ENCODE data around the gene PRDM16.

Gene PRDM16

DNA sequence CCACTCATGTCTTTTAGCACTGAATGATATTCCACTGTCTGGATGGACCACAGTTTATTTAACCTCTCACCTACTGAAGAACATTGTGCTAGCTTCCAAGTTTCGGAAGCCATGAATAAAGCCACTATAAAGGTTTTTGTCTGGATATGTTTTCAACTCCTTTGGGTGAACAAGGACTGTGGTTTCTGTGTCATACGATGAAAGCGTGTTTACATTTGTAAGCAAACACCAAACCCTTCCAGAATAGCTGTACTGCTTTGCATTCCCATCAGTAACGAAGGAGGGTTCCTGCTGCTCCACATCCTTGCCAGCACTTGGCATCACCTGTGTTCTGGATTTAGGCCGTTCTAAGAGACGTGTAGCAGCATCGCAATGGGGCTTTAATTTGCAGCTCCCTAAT lies 374.8 kb downstream of the PRDM16 start:
- H3K27me3 ChIP-seq (ENCODE audit: control insufficient read depth, insufficient read depth, low read length): no peaks in the 10 kb centered on the region
- DNase-seq (ENCODE audit: low read depth, low spot score): no peak
- no peaks in the 10 kb centered on the region for H3K9me3 ChIP-seq (ENCODE audit: control insufficient read depth, insufficient read depth, low read length)
- no peaks in the 10 kb centered on the region for H3K36me3 ChIP-seq (ENCODE audit: control insufficient read depth, insufficient read depth, low read length)
- no CpG with 5 or more reads among the region's 7 CpGs for WGBS (ENCODE audit: insufficient coverage, insufficient read length)
- no peak overlapping the region for H3K4me3 ChIP-seq (ENCODE audit: low read length)
- no peaks in the 10 kb centered on the region for H3K4me1 ChIP-seq (ENCODE audit: control insufficient read depth, insufficient read depth, low read length)
- no peak overlapping the region for H3K27ac ChIP-seq (ENCODE audit: low read length)

DNA sequence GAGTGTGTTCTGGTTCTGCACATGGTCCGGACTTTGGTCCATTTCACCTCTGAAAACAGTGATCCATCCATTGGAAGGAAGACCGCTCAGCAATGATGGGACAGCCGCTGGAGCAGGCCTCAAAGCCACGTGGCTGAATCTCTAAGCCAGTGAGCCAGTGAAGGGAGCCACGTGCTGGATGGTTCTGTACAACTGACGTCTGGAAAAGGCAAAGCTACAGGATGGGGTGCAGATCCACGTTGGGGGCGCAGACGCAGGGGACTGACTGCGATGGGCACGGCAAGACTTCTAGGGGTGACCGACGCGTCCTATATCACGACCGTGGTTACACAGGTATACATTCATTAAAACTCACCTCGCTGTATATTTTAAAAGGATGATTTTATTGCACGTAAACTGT lies 375.3 kb downstream of the PRDM16 start:
- H3K27ac ChIP-seq (ENCODE audit: low read length): no peak overlapping the region
- H3K9me3 ChIP-seq (ENCODE audit: control insufficient read depth, insufficient read depth, low read length): no peaks in the 10 kb centered on the region
- no peaks in the 10 kb centered on the region for H3K27me3 ChIP-seq (ENCODE audit: control insufficient read depth, insufficient read depth, low read length)
- no CpG with 5 or more reads among the region's 18 CpGs for WGBS (ENCODE audit: insufficient coverage, insufficient read length)
- H3K36me3 ChIP-seq (ENCODE audit: control insufficient read depth, insufficient read depth, low read length): no peaks in the 10 kb centered on the region
- H3K4me1 ChIP-seq (ENCODE audit: control insufficient read depth, insufficient read depth, low read length): no peaks in the 10 kb centered on the region
- DNase-seq (ENCODE audit: low read depth, low spot score): no peak
- no peak overlapping the region for H3K4me3 ChIP-seq (ENCODE audit: low read length)

DNA sequence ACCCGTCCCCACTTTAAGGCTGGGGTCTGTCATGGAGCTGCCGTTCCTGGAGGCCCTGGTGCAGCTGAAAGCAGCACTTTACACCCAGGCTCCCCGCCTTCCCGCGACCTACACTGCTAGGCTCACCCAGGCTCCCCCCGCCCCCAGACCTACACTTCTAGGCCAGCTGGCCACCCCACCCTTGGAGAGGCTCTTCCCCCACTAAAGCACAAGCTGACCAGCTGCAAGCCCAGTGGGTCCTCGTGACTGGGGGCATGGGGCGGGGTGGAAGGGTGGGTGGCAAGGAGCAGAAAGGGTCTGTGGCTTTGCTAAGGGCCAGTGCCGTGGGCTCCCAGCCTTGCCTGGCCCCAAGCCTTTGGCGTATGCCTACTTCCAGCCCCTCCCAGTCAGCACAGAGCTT lies 375.7 kb downstream of the PRDM16 start:
- Histone ChIP-seq H3K27ac (ENCODE audit: low read length) (no peak overlapping the region), H3K36me3 (ENCODE audit: control insufficient read depth, insufficient read depth, low read length) (no peaks in the 10 kb centered on the region), H3K27me3 (ENCODE audit: control insufficient read depth, insufficient read depth, low read length) (no peaks in the 10 kb centered on the region), H3K4me3 (ENCODE audit: low read length) (no peak overlapping the region), H3K4me1 (ENCODE audit: control insufficient read depth, insufficient read depth, low read length) (no peaks in the 10 kb centered on the region), H3K9me3 (ENCODE audit: control insufficient read depth, insufficient read depth, low read length) (no peaks in the 10 kb centered on the region)
- WGBS (ENCODE audit: insufficient coverage, insufficient read length): no CpG with 5 or more reads among the region's 10 CpGs
- DNase-seq (ENCODE audit: low read depth, low spot score): no peak

DNA sequence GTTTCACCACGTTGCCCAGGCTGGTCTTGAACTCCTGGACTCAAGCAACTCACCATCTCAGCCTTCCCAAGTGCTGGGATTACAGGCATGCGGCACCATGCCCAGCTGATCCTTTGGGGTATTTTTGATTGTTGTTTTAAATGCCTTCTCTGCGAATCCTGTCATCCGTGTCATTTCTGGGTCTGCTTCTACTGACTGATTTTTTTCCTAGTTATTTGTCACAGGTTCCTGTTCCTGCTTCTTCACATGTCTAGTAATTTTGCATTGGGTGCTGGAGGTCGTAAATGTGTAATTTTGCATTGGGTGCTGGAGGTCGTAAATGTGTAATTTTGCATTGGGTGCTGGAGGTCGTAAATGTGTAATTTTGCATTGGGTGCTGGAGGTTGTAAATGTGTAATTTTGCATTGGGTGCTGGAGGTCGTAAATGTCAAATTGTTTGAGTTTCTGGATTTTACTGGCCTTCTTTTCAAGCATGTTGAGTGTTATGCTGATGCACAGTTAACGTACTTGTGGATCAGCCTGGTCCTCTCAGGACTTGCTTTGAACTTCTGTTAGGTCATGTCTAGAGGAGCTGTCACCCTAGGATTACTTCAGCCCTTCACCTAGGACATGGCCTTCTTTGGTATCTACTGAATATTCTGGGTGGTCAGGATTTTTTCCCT lies 381.3 kb downstream of the PRDM16 start:
- no peak overlapping the region for H3K4me3 ChIP-seq (ENCODE audit: low read length)
- H3K9me3 ChIP-seq (ENCODE audit: control insufficient read depth, insufficient read depth, low read length): no peaks in the 10 kb centered on the region
- no peak overlapping the region for H3K27ac ChIP-seq (ENCODE audit: low read length)
- no peaks in the 10 kb centered on the region for H3K27me3 ChIP-seq (ENCODE audit: control insufficient read depth, insufficient read depth, low read length)
- no peaks in the 10 kb centered on the region for H3K36me3 ChIP-seq (ENCODE audit: control insufficient read depth, insufficient read depth, low read length)
- DNase-seq (ENCODE audit: low read depth, low spot score): no peak
- no CpG with 5 or more reads among the region's 9 CpGs for WGBS (ENCODE audit: insufficient coverage, insufficient read length)
- H3K4me1 ChIP-seq (ENCODE audit: control insufficient read depth, insufficient read depth, low read length): peaks cover 7% of the 10 kb centered on the region; the same call in 1 of the 2 replicates

DNA sequence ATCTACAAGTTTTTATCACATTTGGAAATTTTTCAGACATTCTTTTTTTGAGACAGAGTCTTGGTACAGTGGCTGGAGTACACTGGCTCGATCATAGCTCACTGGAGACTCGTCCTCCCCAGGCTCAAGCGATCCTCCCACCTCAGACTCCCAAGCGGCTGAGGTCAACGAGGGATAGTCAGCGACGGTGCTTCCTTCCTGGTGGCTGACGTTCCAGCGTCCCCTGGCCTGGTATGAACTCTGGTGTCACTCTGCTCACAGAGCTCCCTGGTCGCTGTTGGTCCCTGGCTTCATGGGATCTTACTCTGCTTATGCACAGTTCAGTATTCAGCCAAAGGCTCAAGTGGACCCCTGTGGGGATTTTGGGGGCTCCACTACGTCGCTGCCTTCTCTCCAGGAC lies 382.0 kb downstream of the PRDM16 start:
- no peaks in the 10 kb centered on the region for H3K27me3 ChIP-seq (ENCODE audit: control insufficient read depth, insufficient read depth, low read length)
- no peaks in the 10 kb centered on the region for H3K9me3 ChIP-seq (ENCODE audit: control insufficient read depth, insufficient read depth, low read length)
- no CpG with 5 or more reads among the region's 12 CpGs for WGBS (ENCODE audit: insufficient coverage, insufficient read length)
- no peak overlapping the region for H3K27ac ChIP-seq (ENCODE audit: low read length)
- H3K4me3 ChIP-seq (ENCODE audit: low read length): no peak overlapping the region
- H3K36me3 ChIP-seq (ENCODE audit: control insufficient read depth, insufficient read depth, low read length): no peaks in the 10 kb centered on the region
- no peak for DNase-seq (ENCODE audit: low read depth, low spot score)
- peaks cover 9% of the 10 kb centered on the region; the same call in 1 of the 2 replicates for H3K4me1 ChIP-seq (ENCODE audit: control insufficient read depth, insufficient read depth, low read length)

DNA sequence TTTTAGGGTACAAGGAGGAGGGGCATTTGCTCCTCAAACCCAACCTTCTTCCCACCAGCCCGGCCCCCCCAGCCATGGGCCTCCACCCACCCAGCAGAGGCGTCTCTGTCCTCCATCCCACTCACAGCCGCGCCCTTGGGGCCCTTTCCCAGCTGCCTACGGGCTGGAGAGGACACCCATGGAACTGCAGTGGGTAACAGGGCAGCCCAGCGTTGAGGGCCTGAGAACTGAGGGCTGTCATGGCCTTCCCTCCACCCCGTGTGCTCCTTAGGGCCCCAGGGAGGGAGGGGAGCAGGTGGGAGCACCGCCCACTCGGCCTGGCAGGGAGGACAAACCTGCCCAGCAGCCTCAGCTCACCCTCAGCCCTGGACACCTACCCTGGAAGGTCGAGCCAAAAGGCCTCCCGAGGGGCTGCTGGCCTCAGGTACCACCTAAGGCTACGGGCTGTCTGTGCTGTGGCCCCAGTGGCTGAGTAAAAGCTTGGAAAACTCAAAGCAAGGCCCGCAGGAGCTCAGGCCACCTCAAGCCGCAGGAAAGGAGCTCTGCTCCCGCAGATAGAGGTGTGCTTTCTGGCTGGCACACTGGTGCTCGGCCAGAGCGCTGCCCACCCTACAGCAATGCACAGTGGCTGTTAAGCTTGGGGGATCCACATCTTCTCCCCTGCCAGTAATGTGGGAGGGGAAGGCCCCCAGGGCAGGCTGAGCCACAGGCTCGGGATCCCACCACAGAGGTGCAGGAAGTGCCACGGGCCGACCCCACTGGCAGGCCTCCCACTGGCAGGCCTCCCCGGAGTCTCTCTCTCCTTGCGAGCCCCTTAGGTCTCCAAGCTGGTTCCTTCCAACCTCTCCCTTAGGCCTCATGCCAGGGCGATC lies 383.2 kb downstream of the PRDM16 start:
- no peaks in the 10 kb centered on the region for H3K27me3 ChIP-seq (ENCODE audit: control insufficient read depth, insufficient read depth, low read length)
- WGBS (ENCODE audit: insufficient coverage, insufficient read length): no CpG with 5 or more reads among the region's 23 CpGs
- no peak overlapping the region for H3K27ac ChIP-seq (ENCODE audit: low read length)
- DNase-seq (ENCODE audit: low read depth, low spot score): no peak
- no peaks in the 10 kb centered on the region for H3K9me3 ChIP-seq (ENCODE audit: control insufficient read depth, insufficient read depth, low read length)
- H3K36me3 ChIP-seq (ENCODE audit: control insufficient read depth, insufficient read depth, low read length): no peaks in the 10 kb centered on the region
- H3K4me3 ChIP-seq (ENCODE audit: low read length): no peak overlapping the region
- peaks cover 9% of the 10 kb centered on the region for H3K4me1 ChIP-seq (ENCODE audit: control insufficient read depth, insufficient read depth, low read length)

DNA sequence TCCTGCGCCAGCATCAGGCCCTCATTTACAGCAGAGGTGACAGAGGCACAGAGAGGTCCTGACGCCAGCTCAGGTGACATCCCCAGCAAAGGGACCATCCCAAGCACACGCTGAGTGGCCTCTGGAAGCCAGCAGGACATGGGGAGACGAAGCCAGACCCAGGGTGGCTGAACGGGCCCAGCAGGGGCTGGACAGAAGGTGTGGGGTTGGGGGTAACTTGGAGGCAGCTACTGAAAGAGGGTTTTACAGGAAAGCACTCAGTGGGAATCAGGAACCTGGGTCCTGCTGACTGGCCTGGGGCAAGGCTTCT lies 383.8 kb downstream of the PRDM16 start:
- no peak for DNase-seq (ENCODE audit: low read depth, low spot score)

DNA sequence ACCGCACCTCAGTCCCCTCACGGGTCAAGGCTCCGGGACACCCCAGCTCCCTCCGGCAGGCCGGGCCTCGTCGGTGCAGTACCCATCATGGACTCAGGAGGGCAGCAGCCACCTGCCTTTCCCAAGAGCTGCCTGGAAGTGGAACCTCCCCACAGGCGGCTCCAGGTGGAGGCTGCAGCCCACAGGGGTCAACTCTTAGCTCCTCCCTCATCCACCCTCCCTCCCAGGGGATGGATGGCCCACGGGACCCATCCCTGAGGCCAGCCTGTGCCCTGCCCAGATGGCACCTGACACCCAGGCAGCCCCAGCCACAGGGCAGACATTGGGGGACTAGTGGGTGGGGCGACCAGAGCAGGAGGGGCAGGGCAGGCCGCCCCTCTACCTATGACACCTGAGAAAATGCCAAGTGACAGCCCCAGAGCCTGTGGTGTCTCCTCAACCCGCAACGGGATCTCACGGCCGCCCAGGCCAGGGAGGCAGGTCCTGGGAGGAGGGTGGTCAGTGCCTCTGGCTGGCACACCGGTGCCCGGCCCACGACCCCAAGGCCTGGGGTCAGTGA lies 384.3 kb downstream of the PRDM16 start:
- Histone ChIP-seq H3K9me3 (ENCODE audit: control insufficient read depth, insufficient read depth, low read length) (no peaks in the 10 kb centered on the region), H3K36me3 (ENCODE audit: control insufficient read depth, insufficient read depth, low read length) (no peaks in the 10 kb centered on the region), H3K4me3 (ENCODE audit: low read length) (no peak overlapping the region), H3K27ac (ENCODE audit: low read length) (no peak overlapping the region), H3K4me1 (ENCODE audit: control insufficient read depth, insufficient read depth, low read length) (peaks cover 9% of the 10 kb centered on the region), H3K27me3 (ENCODE audit: control insufficient read depth, insufficient read depth, low read length) (no peaks in the 10 kb centered on the region)
- peak; percentile 77 for DNase-seq (ENCODE audit: low read depth, low spot score)
- WGBS (ENCODE audit: insufficient coverage, insufficient read length): no CpG with 5 or more reads among the region's 18 CpGs

More for the DNA sequence above, 383.8 kb downstream of the PRDM16 start:
- H3K4me3 ChIP-seq (ENCODE audit: low read length): no peak overlapping the region
- no peaks in the 10 kb centered on the region for H3K36me3 ChIP-seq (ENCODE audit: control insufficient read depth, insufficient read depth, low read length)
- H3K4me1 ChIP-seq (ENCODE audit: control insufficient read depth, insufficient read depth, low read length): peaks cover 9% of the 10 kb centered on the region
- no CpG with 5 or more reads among the region's 5 CpGs for WGBS (ENCODE audit: insufficient coverage, insufficient read length)
- no peak overlapping the region for H3K27ac ChIP-seq (ENCODE audit: low read length)
- H3K9me3 ChIP-seq (ENCODE audit: control insufficient read depth, insufficient read depth, low read length): no peaks in the 10 kb centered on the region
- no peaks in the 10 kb centered on the region for H3K27me3 ChIP-seq (ENCODE audit: control insufficient read depth, insufficient read depth, low read length)

DNA sequence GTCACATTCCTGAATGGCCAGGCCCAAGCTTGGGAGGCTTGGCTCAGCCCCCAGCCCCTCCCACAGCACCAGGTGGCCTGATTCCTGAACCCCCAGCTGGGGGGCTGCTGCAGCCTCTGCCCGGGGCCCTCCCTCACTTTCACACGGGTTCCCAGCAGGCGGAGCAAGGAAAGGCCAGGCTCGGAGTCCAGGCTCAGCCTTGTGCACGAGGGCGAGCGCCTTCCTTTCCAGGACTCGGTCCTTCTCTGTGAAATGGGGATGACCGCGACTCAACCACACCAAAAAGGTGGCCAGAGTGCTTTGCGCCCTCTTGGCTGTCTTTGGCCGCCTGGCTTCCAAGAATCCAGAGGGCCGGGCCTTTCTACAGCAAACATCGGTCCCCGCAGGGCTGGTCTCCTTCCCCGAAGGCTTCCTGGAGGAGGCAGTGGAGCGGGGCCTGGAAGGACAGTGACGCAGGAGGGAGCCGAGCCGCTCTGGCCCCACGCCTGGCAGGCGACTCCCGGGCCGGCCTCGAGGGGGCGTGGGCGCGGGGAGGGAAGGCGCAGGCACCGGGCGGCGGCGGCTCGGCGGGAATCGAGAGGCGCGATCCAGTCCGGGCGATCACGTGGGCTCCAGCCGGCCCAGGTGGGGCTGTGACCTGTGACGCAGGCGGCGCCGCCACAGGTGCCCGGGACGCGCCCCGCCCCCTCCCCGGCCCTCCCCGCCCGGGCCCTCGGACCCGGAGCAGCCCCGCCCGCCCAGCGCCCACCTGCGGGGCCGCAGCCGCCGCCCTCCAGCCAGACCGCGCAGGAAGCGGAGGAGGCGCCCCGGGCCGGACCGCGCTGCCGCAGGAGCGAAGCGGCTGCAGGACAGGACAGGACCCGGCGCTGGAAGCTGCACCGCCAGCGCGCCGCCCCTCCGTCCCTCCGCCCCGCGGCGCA lies 385.1 kb downstream of the PRDM16 start, which contains the start of gene ARHGEF16:
ARHGEF16 (plus strand) TSS at position 775 of the 920 bp plus-strand sequence. CDS start 8,420 bp downstream, outside the sequence.
- no peak for DNase-seq (ENCODE audit: low read depth, low spot score)
- WGBS (ENCODE audit: insufficient coverage, insufficient read length): no CpG with 5 or more reads among the region's 84 CpGs
- H3K27ac ChIP-seq (ENCODE audit: low read length): no peak within 1 kb of the TSS

More for the DNA sequence above, 385.1 kb downstream of the PRDM16 start, which contains the start of gene ARHGEF16:
- H3K27me3 ChIP-seq (ENCODE audit: control insufficient read depth, insufficient read depth, low read length): no peaks in the 10 kb centered on the region
- H3K9me3 ChIP-seq (ENCODE audit: control insufficient read depth, insufficient read depth, low read length): no peaks in the 10 kb centered on the region
- H3K36me3 ChIP-seq (ENCODE audit: control insufficient read depth, insufficient read depth, low read length): no peaks in the 10 kb centered on the region
- peak within 1 kb of the TSS; percentile 62; the same call in 1 of the 2 replicates for H3K4me3 ChIP-seq (ENCODE audit: low read length)
- H3K4me1 ChIP-seq (ENCODE audit: control insufficient read depth, insufficient read depth, low read length): peaks cover 9% of the 10 kb centered on the region

Data from iPS DF 6.9 (cell line).